Neural cell (in vitro differentiated cells): ENCODE data around the gene SCART1.

Experiments
- MXI1 ChIP-seq: fragments of 450-650 bp; conservative IDR thresholded peaks from 2 replicates; pipeline ENCODE4 v1.6.1; 2014; ENCODE audit warnings: antibody characterized with exemption, mild to moderate bottlenecking; ENCODE audit not compliant: poor library complexity, severe bottlenecking
- POLR2AphosphoS5 ChIP-seq: IDR thresholded peaks from 2 replicates; pipeline ENCODE4 v1.6.1; 2012
- RAD21 ChIP-seq: fragments of 450-650 bp; conservative IDR thresholded peaks from 2 replicates; pipeline ENCODE4 v1.6.1; 2014; ENCODE audit warnings: antibody characterized with exemption, mild to moderate bottlenecking, moderate library complexity
- TF ChIP-seq, protein P1 (sequence below): fragments of 450-650 bp; IDR thresholded peaks from 2 replicates; pipeline ENCODE4 v1.5.1; 2014; ENCODE audit warnings: antibody characterized with exemption, mild to moderate bottlenecking, moderate library complexity; ENCODE audit not compliant: poor library complexity, severe bottlenecking
- TF ChIP-seq, protein P2 (sequence below): IDR thresholded peaks from 2 replicates; pipeline ENCODE4 v1.6.1; 2012; ENCODE audit warnings: borderline replicate concordance

DNA sequence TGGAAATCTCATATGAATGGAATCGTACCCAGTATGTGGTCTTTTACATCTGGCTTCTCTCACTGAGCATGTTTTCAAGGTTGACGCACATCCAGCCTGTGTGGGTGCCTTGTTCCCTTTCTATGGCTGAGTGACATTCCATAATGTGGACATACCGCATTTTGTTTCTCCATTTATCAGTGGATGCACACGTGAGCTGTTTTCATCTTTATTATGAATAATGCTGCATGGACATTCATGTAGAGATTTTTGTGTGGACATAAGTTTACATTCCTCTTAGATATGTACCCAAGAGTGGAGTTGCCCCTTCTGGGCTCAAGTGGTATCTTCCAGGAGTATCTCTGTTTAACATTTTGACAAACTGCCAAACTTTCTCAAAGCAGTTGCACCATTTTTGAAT is 1.3 kb upstream of the SCART1 start:
- TF ChIP-seq, protein P1, sequence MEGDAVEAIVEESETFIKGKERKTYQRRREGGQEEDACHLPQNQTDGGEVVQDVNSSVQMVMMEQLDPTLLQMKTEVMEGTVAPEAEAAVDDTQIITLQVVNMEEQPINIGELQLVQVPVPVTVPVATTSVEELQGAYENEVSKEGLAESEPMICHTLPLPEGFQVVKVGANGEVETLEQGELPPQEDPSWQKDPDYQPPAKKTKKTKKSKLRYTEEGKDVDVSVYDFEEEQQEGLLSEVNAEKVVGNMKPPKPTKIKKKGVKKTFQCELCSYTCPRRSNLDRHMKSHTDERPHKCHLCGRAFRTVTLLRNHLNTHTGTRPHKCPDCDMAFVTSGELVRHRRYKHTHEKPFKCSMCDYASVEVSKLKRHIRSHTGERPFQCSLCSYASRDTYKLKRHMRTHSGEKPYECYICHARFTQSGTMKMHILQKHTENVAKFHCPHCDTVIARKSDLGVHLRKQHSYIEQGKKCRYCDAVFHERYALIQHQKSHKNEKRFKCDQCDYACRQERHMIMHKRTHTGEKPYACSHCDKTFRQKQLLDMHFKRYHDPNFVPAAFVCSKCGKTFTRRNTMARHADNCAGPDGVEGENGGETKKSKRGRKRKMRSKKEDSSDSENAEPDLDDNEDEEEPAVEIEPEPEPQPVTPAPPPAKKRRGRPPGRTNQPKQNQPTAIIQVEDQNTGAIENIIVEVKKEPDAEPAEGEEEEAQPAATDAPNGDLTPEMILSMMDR: no peak
- TF ChIP-seq RAD21 (no peak), POLR2AphosphoS5 (no peak), MXI1 (no peak)
- TF ChIP-seq, protein P2, sequence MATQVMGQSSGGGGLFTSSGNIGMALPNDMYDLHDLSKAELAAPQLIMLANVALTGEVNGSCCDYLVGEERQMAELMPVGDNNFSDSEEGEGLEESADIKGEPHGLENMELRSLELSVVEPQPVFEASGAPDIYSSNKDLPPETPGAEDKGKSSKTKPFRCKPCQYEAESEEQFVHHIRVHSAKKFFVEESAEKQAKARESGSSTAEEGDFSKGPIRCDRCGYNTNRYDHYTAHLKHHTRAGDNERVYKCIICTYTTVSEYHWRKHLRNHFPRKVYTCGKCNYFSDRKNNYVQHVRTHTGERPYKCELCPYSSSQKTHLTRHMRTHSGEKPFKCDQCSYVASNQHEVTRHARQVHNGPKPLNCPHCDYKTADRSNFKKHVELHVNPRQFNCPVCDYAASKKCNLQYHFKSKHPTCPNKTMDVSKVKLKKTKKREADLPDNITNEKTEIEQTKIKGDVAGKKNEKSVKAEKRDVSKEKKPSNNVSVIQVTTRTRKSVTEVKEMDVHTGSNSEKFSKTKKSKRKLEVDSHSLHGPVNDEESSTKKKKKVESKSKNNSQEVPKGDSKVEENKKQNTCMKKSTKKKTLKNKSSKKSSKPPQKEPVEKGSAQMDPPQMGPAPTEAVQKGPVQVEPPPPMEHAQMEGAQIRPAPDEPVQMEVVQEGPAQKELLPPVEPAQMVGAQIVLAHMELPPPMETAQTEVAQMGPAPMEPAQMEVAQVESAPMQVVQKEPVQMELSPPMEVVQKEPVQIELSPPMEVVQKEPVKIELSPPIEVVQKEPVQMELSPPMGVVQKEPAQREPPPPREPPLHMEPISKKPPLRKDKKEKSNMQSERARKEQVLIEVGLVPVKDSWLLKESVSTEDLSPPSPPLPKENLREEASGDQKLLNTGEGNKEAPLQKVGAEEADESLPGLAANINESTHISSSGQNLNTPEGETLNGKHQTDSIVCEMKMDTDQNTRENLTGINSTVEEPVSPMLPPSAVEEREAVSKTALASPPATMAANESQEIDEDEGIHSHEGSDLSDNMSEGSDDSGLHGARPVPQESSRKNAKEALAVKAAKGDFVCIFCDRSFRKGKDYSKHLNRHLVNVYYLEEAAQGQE: no peak
